HG02981 (cell line): ENCODE data around the gene B4GALT5.
"Not testable (repeated sequence)": the region's sequence is repeated elsewhere in the genome, so short reads cannot be mapped to it uniquely, and the experiment has no call there.

ENCODE experiments used
- ATAC-seq: cut with Tn5 transposase; IDR thresholded peaks from one replicate; pipeline ENCODE4 v1.9.1; 2021; ENCODE audit warnings: mild to moderate bottlenecking, moderate library complexity; ENCODE audit not compliant: unreplicated experiment

B4GALT5 gene

GRCh38 chr20:49681850-49682216, 31.8 kb downstream of the B4GALT5 start:
- no peak for ATAC-seq

GRCh38 chr20:49680484-49680883, 33.2 kb downstream of the B4GALT5 start:
- ATAC-seq = no peak

GRCh38 chr20:49679634-49680033, 34.0 kb downstream of the B4GALT5 start:
- ATAC-seq = no peak

- ATAC-seq = no peak
These were observed 35.6 kb downstream of the B4GALT5 start for GRCh38 chr20:49677777-49678758.

GRCh38 chr20:49676581-49677291, 36.9 kb downstream of the B4GALT5 start:
- ATAC-seq = no peak

GRCh38 chr20:49675368-49676151, 38.1 kb downstream of the B4GALT5 start:
- ATAC-seq = peak; percentile 37

GRCh38 chr20:49674383-49675352, 39.0 kb downstream of the B4GALT5 start:
- no peak for ATAC-seq

- no peak for ATAC-seq
These were observed 41.5 kb downstream of the B4GALT5 start for GRCh38 chr20:49672096-49672664.

- no peak for ATAC-seq
These were observed 42.2 kb downstream of the B4GALT5 start for GRCh38 chr20:49671433-49671832.

GRCh38 chr20:49669601-49670189, 44.0 kb downstream of the B4GALT5 start:
- ATAC-seq = peak; percentile 54

GRCh38 chr20:49668878-49669195, 44.8 kb downstream of the B4GALT5 start:
- ATAC-seq = not testable (repeated sequence)

GRCh38 chr20:49668181-49668877, 45.3 kb downstream of the B4GALT5 start:
- peak; percentile 71 for ATAC-seq

GRCh38 chr20:49666911-49667310, 46.8 kb downstream of the B4GALT5 start:
- no peak for ATAC-seq

- ATAC-seq = no peak
These were observed 47.9 kb downstream of the B4GALT5 start for GRCh38 chr20:49665796-49666195.

GRCh38 chr20:49664612-49665313, 48.9 kb downstream of the B4GALT5 start:
- no peak for ATAC-seq

GRCh38 chr20:49663112-49663511, 50.6 kb downstream of the B4GALT5 start:
- no peak for ATAC-seq

GRCh38 chr20:49661560-49662329, 51.9 kb downstream of the B4GALT5 start:
- ATAC-seq = no peak
